CD4-positive, alpha-beta T cell (primary cell): ENCODE data around the gene NDUFAF2. TPM values are rescaled to one million over a fixed set of nuclear protein-coding genes. Genes with fewer than 3 reads are reported as not detected.

ENCODE experiments used
- ATAC-seq: fragments of 200-7000 bp; cut with Tn5 transposase; one replicate; pipeline ENCODE4 v1.10.0; 2022; ENCODE audit warnings: mild to moderate bottlenecking; ENCODE audit not compliant: poor library complexity
- CTCF ChIA-PET: fragments of 350-600 bp; sonication (Branson Sonifier 250); formaldehyde crosslinking; loops from one replicate; lab custom pipeline; 2021; ENCODE audit warnings: antibody characterized with exemption, inconsistent platforms; lab: Charles Lee
- POLR2A ChIA-PET: fragments of 350-600 bp; sonication (Branson Sonifier 250); formaldehyde crosslinking; loops from one replicate; lab custom pipeline; 2021; ENCODE audit warnings: antibody characterized with exemption, inconsistent platforms; lab: Charles Lee
- DNase-seq, 14 experiments: peaks; one replicate each; pipeline ENCODE4 v3.0.0-alpha.2; 2013 to 2020; ENCODE audit warnings: mixed read lengths in 2 of 14
- H3K27ac ChIP-seq, 2 donors: one replicate each; pipeline versions ENCODE4 v1.5.1 to v1.7.0; 2013; ENCODE audit warnings: low read length in 2 of 2, low read depth in 1 of 2, mild to moderate bottlenecking in 1 of 2
- H3K27me3 ChIP-seq, 2 experiments: 1 replicate in 1 of 2; 2 replicates in 1 of 2; pipeline versions ENCODE4 v1.6.1 to v1.7.0; 2013; ENCODE audit warnings: low read length in 2 of 2, control low read depth in 1 of 2, mild to moderate bottlenecking in 1 of 2, moderate library complexity in 1 of 2; ENCODE audit not compliant: insufficient read depth in 2 of 2, control insufficient read depth in 1 of 2
- H3K36me3 ChIP-seq: one replicate; pipeline ENCODE4 v1.6.1; 2013; ENCODE audit warnings: low read length, control low read depth; ENCODE audit not compliant: insufficient read depth
- H3K4me1 ChIP-seq: one replicate; pipeline ENCODE4 v1.6.1; 2013; ENCODE audit warnings: low read length, control low read depth; ENCODE audit not compliant: insufficient read depth
- H3K4me3 ChIP-seq: one replicate; pipeline ENCODE4 v1.5.1; 2013; ENCODE audit warnings: mild to moderate bottlenecking, low read length, moderate library complexity
- H3K9me3 ChIP-seq, 2 experiments: 1 replicate in 1 of 2; 2 replicates in 1 of 2; pipeline versions ENCODE4 v1.6.1 to v1.7.0; 2013; ENCODE audit warnings: low read length in 2 of 2, mild to moderate bottlenecking in 2 of 2, control low read depth in 1 of 2, moderate library complexity in 1 of 2; ENCODE audit not compliant: control insufficient read depth in 1 of 2, insufficient read depth in 1 of 2
- H3K27ac Mint-ChIP-seq: one replicate; pipeline ENCODE4 v1.8.0; 2020; ENCODE audit warnings: mixed read lengths
- H3K27me3 Mint-ChIP-seq: one replicate; pipeline ENCODE4 v1.8.0; 2021; ENCODE audit warnings: mixed read lengths
- H3K36me3 Mint-ChIP-seq: one replicate; pipeline ENCODE4 v1.8.0; 2021; ENCODE audit warnings: low read depth, mixed read lengths
- H3K4me1 Mint-ChIP-seq: one replicate; pipeline ENCODE4 v1.8.0; 2021; ENCODE audit warnings: low read depth, mixed read lengths
- H3K4me3 Mint-ChIP-seq: one replicate; pipeline ENCODE4 v1.8.0; 2020; ENCODE audit warnings: mild to moderate bottlenecking, mixed read lengths
- H3K9me3 Mint-ChIP-seq: one replicate; pipeline ENCODE4 v1.8.0; 2020; ENCODE audit warnings: mixed read lengths
- CTCF ChIP-seq: fragments of 200-600 bp; IDR thresholded peaks from one replicate; pipeline ENCODE4 v1.8.0; 2022; ENCODE audit warnings: antibody characterized with exemption, mild to moderate bottlenecking
- intact Hi-C, 2 experiments: fragments of 100-400 bp; cut with DNase I in 1 of 2; cut with micrococcal nuclease in 1 of 2; formaldehyde crosslinking; loops; one replicate each; pipeline versions ENCODE4 v1.15.1 to v1.9.0; 2023 to 2025; cut with DNase I, micrococcal nuclease
- total RNA-seq, 174 experiments: library from RNA in 2 of 174; stranded (reverse) in 2 of 174; gene quantifications; one replicate each; pipeline ENCODE4 v1.2.3 and lab custom pipeline; 2021 to 2026

The NDUFAF2 gene
- total RNA-seq, 2 experiments from 2014 or later, result 8.1 to 8.8 TPM

GRCh38 chr5:61159836-61160235, 214.8 kb downstream of the NDUFAF2 start:
- H3K27me3 ChIP-seq, result no peaks in the 10 kb centered on the region
- DNase-seq, result no peak
- H3K4me3 Mint-ChIP-seq, result peak overlapping the region; percentile 63
- H3K36me3 ChIP-seq, result peaks cover 26% of the 10 kb centered on the region
- no peak overlapping the region for H3K4me3 ChIP-seq
- ATAC-seq, result no peak
- no peak overlapping the region for H3K27ac ChIP-seq
- ChIA-PET POLR2A (no interaction called here), CTCF (no interaction called here)
- H3K4me1 Mint-ChIP-seq, result peaks cover 50% of the 10 kb centered on the region
- peaks cover 5% of the 10 kb centered on the region in 2 experiments for H3K9me3 ChIP-seq
- peak overlapping the region; percentile 56 for H3K27ac Mint-ChIP-seq
- no peak for TF ChIP-seq CTCF
- H3K4me1 ChIP-seq, result peaks cover 7% of the 10 kb centered on the region
- intact Hi-C loops, result loop anchor here (5.0 to 10.0 kb wide), 4 partner anchors 172 to 455 kb away; partner anchors contain the start of genes DEPDC1B (in 1 of the 2), ERCC8 (in 1 of the 2), NDUFAF2 (in 1 of the 2) and ZSWIM6 (in 1 of the 2)
- H3K36me3 Mint-ChIP-seq, result peaks cover 79% of the 10 kb centered on the region
- H3K27me3 Mint-ChIP-seq, result no peaks in the 10 kb centered on the region
- no peaks in the 10 kb centered on the region for H3K9me3 Mint-ChIP-seq

- Mint-ChIP-seq H3K27ac (peak overlapping the region; percentile 56), H3K4me1 (peaks cover 50% of the 10 kb centered on the region), H3K9me3 (no peaks in the 10 kb centered on the region), H3K4me3 (peak overlapping the region; percentile 74), H3K27me3 (no peaks in the 10 kb centered on the region), H3K36me3 (peaks cover 73% of the 10 kb centered on the region)
- CTCF ChIA-PET, result no interaction called here
- POLR2A ChIA-PET, result no interaction called here
- Histone ChIP-seq H3K36me3 (peaks cover 26% of the 10 kb centered on the region), H3K4me3 (no peak overlapping the region), H3K4me1 (peaks cover 7% of the 10 kb centered on the region), H3K9me3 (peaks cover 5% of the 10 kb centered on the region in 2 experiments), H3K27me3 (no peaks in the 10 kb centered on the region), H3K27ac (no peak overlapping the region)
- intact Hi-C loops, result loop anchor here (5.0 to 10.0 kb wide), 4 partner anchors 172 to 456 kb away; partner anchors contain the start of genes DEPDC1B (in 1 of the 2), ERCC8 (in 1 of the 2), NDUFAF2 (in 1 of the 2) and ZSWIM6 (in 1 of the 2)
- ATAC-seq (no peak), DNase-seq (no peak)
- TF ChIP-seq CTCF, result no peak
Observed at GRCh38 chr5:61160497-61160896, 215.5 kb downstream of the NDUFAF2 start.

- Histone ChIP-seq H3K27ac (peak within 1 kb of the TSS; percentile 69 to 77), H3K36me3 (peaks cover 26% of the 10 kb centered on the region), H3K9me3 (no peaks in the 10 kb centered on the region), H3K4me1 (peaks cover 7% of the 10 kb centered on the region), H3K27me3 (no peaks in the 10 kb centered on the region), H3K4me3 (peak within 1 kb of the TSS; percentile 73)
- Mint-ChIP-seq H3K36me3 (peaks cover 60% of the 10 kb centered on the region), H3K4me3 (peak within 1 kb of the TSS; percentile 94), H3K27me3 (no peaks in the 10 kb centered on the region), H3K27ac (peak within 1 kb of the TSS; percentile 84), H3K9me3 (no peaks in the 10 kb centered on the region), H3K4me1 (peaks cover 50% of the 10 kb centered on the region)
- intact Hi-C loops, result loop anchor here (2.0 to 10.0 kb wide), 5 partner anchors 167 to 457 kb away; partner anchors contain the start of genes DEPDC1B (in 1 of the 2), ERCC8 (in 1 of the 2), NDUFAF2 (in 1 of the 2) and ZSWIM6 (in 1 of the 2)
- DNase-seq, result peak; percentile 60 to 89 (median 75)
- POLR2A ChIA-PET, result interaction anchor here (0.6 to 1.6 kb wide), 3 partner anchors 116 to 246 kb away, joined by 3 to 11 read pairs (median 4); partner anchors contain the start of gene ZSWIM6
- no peak for TF ChIP-seq CTCF
- CTCF ChIA-PET, result no interaction called here
- peak; percentile 85 for ATAC-seq
Observed at GRCh38 chr5:61162010-61162831, 217.2 kb downstream of the NDUFAF2 start, which contains the start of gene SMIM15. TSS of gene SMIM15 (minus strand) at chr5:61162468. CDS start at chr5:61160171, 2,297 bp downstream.
